Fibroblast of villous mesenchyme (primary cell): ENCODE measurements around the gene SOX5. TPM values are rescaled to one million over a fixed set of nuclear protein-coding genes. Genes with fewer than 3 reads are reported as not detected.
"Not testable (repeated sequence)": the region's sequence is repeated elsewhere in the genome, so short reads cannot be mapped to it uniquely, and the experiment has no call there.

Source experiments
- DNase-seq: peaks from one replicate; pipeline ENCODE4 v3.0.0-alpha.2; 2010; ENCODE audit warnings: low read depth
- H3K4me3 ChIP-seq: 2 replicates; pipeline ENCODE4 v1.5.1; 2011; ENCODE audit warnings: low read depth, mild to moderate bottlenecking, low read length
- CTCF ChIP-seq: IDR thresholded peaks from 2 replicates; pipeline ENCODE4 v1.5.1; 2012; ENCODE audit warnings: low read depth, mild to moderate bottlenecking, low read length; ENCODE audit not compliant: insufficient read depth
- total RNA-seq: library from RNA; depleted of rRNA; stranded (reverse); fragments of >200 nt; gene quantifications from 2 replicates; pipeline ENCODE4 v1.2.3, GENCODE V29; 2012

SOX5 gene
- total RNA-seq, 1 donor: 13.8 TPM

GRCh38 chr12:23834076-23834475, 115.4 kb downstream of the SOX5 start:
- DNase-seq: no peak
- H3K4me3 ChIP-seq: no peak overlapping the region
- TF ChIP-seq CTCF: no peak

GRCh38 chr12:23831739-23832138, 117.7 kb downstream of the SOX5 start:
- H3K4me3 ChIP-seq: no peak overlapping the region
- no peak for DNase-seq
- no peak for TF ChIP-seq CTCF

GRCh38 chr12:23830210-23830609, 119.3 kb downstream of the SOX5 start:
- DNase-seq: no peak
- no peak overlapping the region for H3K4me3 ChIP-seq
- no peak for TF ChIP-seq CTCF

GRCh38 chr12:23827353-23827752, 122.1 kb downstream of the SOX5 start:
- TF ChIP-seq CTCF: no peak
- no peak overlapping the region for H3K4me3 ChIP-seq
- no peak for DNase-seq

GRCh38 chr12:23825124-23825523, 124.3 kb downstream of the SOX5 start:
- DNase-seq, H3K4me3 ChIP-seq: not testable (repeated sequence)

- no peak for TF ChIP-seq CTCF
- no peak for DNase-seq
- H3K4me3 ChIP-seq: no peak overlapping the region
Observed at GRCh38 chr12:23824358-23824757, 125.1 kb downstream of the SOX5 start.

GRCh38 chr12:23822883-23823282, 126.6 kb downstream of the SOX5 start:
- not testable (repeated sequence) for DNase-seq

GRCh38 chr12:23817345-23817744, 132.1 kb downstream of the SOX5 start:
- no peak for DNase-seq
- TF ChIP-seq CTCF: no peak
- no peak overlapping the region for H3K4me3 ChIP-seq

More at GRCh38 chr12:23822883-23823282, 126.6 kb downstream of the SOX5 start:
- H3K4me3 ChIP-seq: not testable (repeated sequence)
